Parathyroid adenoma (tissue), 2 donors: ENCODE measurements around the gene KRTAP5-3.
"Not testable (repeated sequence)": the region's sequence is repeated elsewhere in the genome, so short reads cannot be mapped to it uniquely, and the experiment has no call there.

Source experiments
- H2AFZ ChIP-seq: fragments of 300-600 bp; sonication (generic); one replicate; pipeline ENCODE4 v1.7.0; 2017; ENCODE audit warnings: antibody characterized with exemption, mild to moderate bottlenecking
- H3K27ac ChIP-seq: fragments of 300-600 bp; sonication (generic); one replicate; pipeline ENCODE4 v1.7.0; 2017
- H3K27me3 ChIP-seq: fragments of 300-600 bp; sonication (generic); one replicate; pipeline ENCODE4 v1.7.0; 2017; ENCODE audit warnings: low read length; ENCODE audit not compliant: control insufficient read depth, insufficient read depth
- H3K36me3 ChIP-seq: fragments of 300-600 bp; sonication (generic); one replicate; pipeline ENCODE4 v1.7.0; 2017; ENCODE audit warnings: low read length; ENCODE audit not compliant: control insufficient read depth, insufficient read depth
- H3K4me1 ChIP-seq: fragments of 300-600 bp; sonication (generic); one replicate; pipeline ENCODE4 v1.7.0; 2017; ENCODE audit warnings: control low read depth
- H3K4me2 ChIP-seq: fragments of 300-600 bp; sonication (generic); one replicate; pipeline ENCODE4 v1.7.0; 2017; ENCODE audit warnings: low read length
- H3K4me3 ChIP-seq: fragments of 300-600 bp; sonication (generic); one replicate; pipeline ENCODE4 v1.7.0; 2017; ENCODE audit warnings: low read depth, low read length
- H3K79me2 ChIP-seq: fragments of 300-600 bp; sonication (generic); one replicate; pipeline ENCODE4 v1.7.0; 2017; ENCODE audit warnings: control low read depth
- H3K9ac ChIP-seq: fragments of 300-600 bp; sonication (generic); one replicate; pipeline ENCODE4 v1.7.0; 2017; ENCODE audit warnings: mild to moderate bottlenecking
- H3K9me3 ChIP-seq: fragments of 300-600 bp; sonication (generic); one replicate; pipeline ENCODE4 v1.7.0; 2017; ENCODE audit warnings: low read length; ENCODE audit not compliant: control insufficient read depth
- TF ChIP-seq, protein P1 (sequence below): fragments of 300-600 bp; sonication (generic); IDR thresholded peaks from one replicate; pipeline ENCODE4 v1.7.0; 2017; ENCODE audit warnings: antibody characterized with exemption, mild to moderate bottlenecking
- donor health status: primary hyperparathyroidism.

Gene KRTAP5-3

GRCh38 chr11:1604711-1605110 lies 3.6 kb downstream of the KRTAP5-3 start:
- Histone ChIP-seq H3K9me3 (no peaks in the 10 kb centered on the region), H3K27me3 (no peaks in the 10 kb centered on the region), H3K9ac (no peak overlapping the region)

GRCh38 chr11:1604181-1604580 lies 4.1 kb downstream of the KRTAP5-3 start:
- Histone ChIP-seq H3K4me2 (no peak overlapping the region), H3K79me2 (no peaks in the 10 kb centered on the region), H3K27ac (no peak overlapping the region), H2AFZ (no peak overlapping the region), H3K4me3 (no peak overlapping the region), H3K36me3 (no peaks in the 10 kb centered on the region), H3K4me1 (no peaks in the 10 kb centered on the region), H3K27me3 (no peaks in the 10 kb centered on the region), H3K9ac (no peak overlapping the region), H3K9me3 (no peaks in the 10 kb centered on the region)
- TF ChIP-seq, protein P1, sequence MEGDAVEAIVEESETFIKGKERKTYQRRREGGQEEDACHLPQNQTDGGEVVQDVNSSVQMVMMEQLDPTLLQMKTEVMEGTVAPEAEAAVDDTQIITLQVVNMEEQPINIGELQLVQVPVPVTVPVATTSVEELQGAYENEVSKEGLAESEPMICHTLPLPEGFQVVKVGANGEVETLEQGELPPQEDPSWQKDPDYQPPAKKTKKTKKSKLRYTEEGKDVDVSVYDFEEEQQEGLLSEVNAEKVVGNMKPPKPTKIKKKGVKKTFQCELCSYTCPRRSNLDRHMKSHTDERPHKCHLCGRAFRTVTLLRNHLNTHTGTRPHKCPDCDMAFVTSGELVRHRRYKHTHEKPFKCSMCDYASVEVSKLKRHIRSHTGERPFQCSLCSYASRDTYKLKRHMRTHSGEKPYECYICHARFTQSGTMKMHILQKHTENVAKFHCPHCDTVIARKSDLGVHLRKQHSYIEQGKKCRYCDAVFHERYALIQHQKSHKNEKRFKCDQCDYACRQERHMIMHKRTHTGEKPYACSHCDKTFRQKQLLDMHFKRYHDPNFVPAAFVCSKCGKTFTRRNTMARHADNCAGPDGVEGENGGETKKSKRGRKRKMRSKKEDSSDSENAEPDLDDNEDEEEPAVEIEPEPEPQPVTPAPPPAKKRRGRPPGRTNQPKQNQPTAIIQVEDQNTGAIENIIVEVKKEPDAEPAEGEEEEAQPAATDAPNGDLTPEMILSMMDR = no peak

More at GRCh38 chr11:1604711-1605110, 3.6 kb downstream of the KRTAP5-3 start:
- no peak overlapping the region for H2AFZ ChIP-seq
- H3K36me3 ChIP-seq = no peaks in the 10 kb centered on the region
- no peak overlapping the region for H3K4me3 ChIP-seq
- no peaks in the 10 kb centered on the region for H3K79me2 ChIP-seq
- H3K4me2 ChIP-seq = no peak overlapping the region
- TF ChIP-seq, protein P1 = no peak
- H3K4me1 ChIP-seq = no peaks in the 10 kb centered on the region
- no peak overlapping the region for H3K27ac ChIP-seq

- Histone ChIP-seq H3K27me3 (no peaks in the 10 kb centered on the region), H3K9ac (no peak overlapping the region)
Measured at GRCh38 chr11:1603629-1604028, 4.6 kb downstream of the KRTAP5-3 start.

DNA sequence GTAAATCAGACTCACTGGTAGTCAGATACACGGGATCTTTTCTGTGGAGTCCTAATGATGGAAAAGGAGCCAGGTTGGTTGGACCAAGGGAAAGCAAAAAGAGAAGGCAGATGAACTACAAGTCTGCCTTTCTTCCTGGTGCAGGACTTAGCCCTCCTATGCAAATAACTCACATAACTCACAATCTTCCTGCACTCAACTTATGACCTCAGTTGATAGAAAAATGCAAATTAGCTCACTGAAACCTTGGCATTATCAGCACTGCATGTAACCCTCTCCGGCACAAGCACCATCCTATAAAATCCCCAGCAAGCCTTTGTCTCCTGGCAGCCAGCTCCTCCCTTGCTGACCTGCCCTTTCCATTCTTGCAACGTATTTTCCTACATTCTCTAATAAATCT lies 6.6 kb downstream of the KRTAP5-3 start:
- H2AFZ ChIP-seq = not testable (repeated sequence)

More at GRCh38 chr11:1603629-1604028, 4.6 kb downstream of the KRTAP5-3 start:
- no peaks in the 10 kb centered on the region for H3K36me3 ChIP-seq
- no peak overlapping the region for H3K4me3 ChIP-seq
- TF ChIP-seq, protein P1 = no peak
- H3K9me3 ChIP-seq = no peaks in the 10 kb centered on the region
- H2AFZ ChIP-seq = no peak overlapping the region
- no peak overlapping the region for H3K4me2 ChIP-seq
- H3K79me2 ChIP-seq = no peaks in the 10 kb centered on the region
- H3K27ac ChIP-seq = no peak overlapping the region
- no peaks in the 10 kb centered on the region for H3K4me1 ChIP-seq

GRCh38 chr11:1600626-1601025 lies 7.6 kb downstream of the KRTAP5-3 start:
- H3K79me2 ChIP-seq = no peaks in the 10 kb centered on the region
- H3K4me2 ChIP-seq = no peak overlapping the region
- no peaks in the 10 kb centered on the region for H3K9me3 ChIP-seq
- H2AFZ ChIP-seq = no peak overlapping the region
- no peak overlapping the region for H3K9ac ChIP-seq
- H3K27ac ChIP-seq = no peak overlapping the region
- H3K4me3 ChIP-seq = no peak overlapping the region
- no peaks in the 10 kb centered on the region for H3K4me1 ChIP-seq
- H3K36me3 ChIP-seq = no peaks in the 10 kb centered on the region
- H3K27me3 ChIP-seq = no peaks in the 10 kb centered on the region
- TF ChIP-seq, protein P1 = no peak

More for the DNA sequence above, 6.6 kb downstream of the KRTAP5-3 start:
- not testable (repeated sequence) for H3K4me2 ChIP-seq, H3K27ac ChIP-seq, H3K36me3 ChIP-seq, H3K9me3 ChIP-seq, H3K79me2 ChIP-seq, H3K4me3 ChIP-seq, H3K4me1 ChIP-seq, H3K9ac ChIP-seq, H3K27me3 ChIP-seq
